MCF 10A (cell line): Measurements from ENCODE around the gene ZSWIM4. TPM values are rescaled to one million over a fixed set of nuclear protein-coding genes. Genes with fewer than 3 reads are reported as not detected.
A peak's percentile ranks its signal among the peaks of the same experiment; 100 is the strongest.

Experiments
- BruUV-seq: library from RNA; stranded (reverse); fragments of 400-500 nt; replicated peaks from 2 replicates; lab custom pipeline; 2021; lab: Mats Ljungman, UMichigan
- CTCF ChIA-PET: fragments of 300-600 bp; sonication (Branson Sonifier 250); formaldehyde crosslinking; extraction: SDS; loops from one replicate; lab custom pipeline; 2021; ENCODE audit warnings: antibody characterized with exemption, inconsistent platforms; lab: Yijun Ruan, JAX
- POLR2A ChIA-PET: fragments of 300-600, 350-650 bp; sonication (Branson Sonifier 250); formaldehyde crosslinking; extraction: SDS; loops from one replicate; lab custom pipeline; 2020; ENCODE audit warnings: antibody characterized with exemption, inconsistent platforms; lab: Yijun Ruan, JAX
- DNase-seq: peaks from one replicate; pipeline ENCODE4 v3.0.0-alpha.2; 2018; ENCODE audit not compliant: unreplicated experiment
- H3K27ac Mint-ChIP-seq: one replicate; pipeline ENCODE4 v1.8.0; 2022; ENCODE audit warnings: mild to moderate bottlenecking, low read depth, mixed read lengths; ENCODE audit not compliant: unreplicated experiment
- H3K27me3 Mint-ChIP-seq: one replicate; pipeline ENCODE4 v1.8.0; 2022; ENCODE audit warnings: mixed read lengths; ENCODE audit not compliant: insufficient read depth, unreplicated experiment
- H3K36me3 Mint-ChIP-seq: one replicate; pipeline ENCODE4 v1.8.0; 2022; ENCODE audit warnings: mild to moderate bottlenecking, moderate library complexity, mixed read lengths; ENCODE audit not compliant: insufficient read depth, unreplicated experiment
- H3K4me1 Mint-ChIP-seq: one replicate; pipeline ENCODE4 v1.8.0; 2022; ENCODE audit warnings: mixed read lengths; ENCODE audit not compliant: insufficient read depth, unreplicated experiment
- H3K4me3 Mint-ChIP-seq: one replicate; pipeline ENCODE4 v1.8.0; 2022; ENCODE audit warnings: mild to moderate bottlenecking, moderate library complexity, mixed read lengths; ENCODE audit not compliant: unreplicated experiment
- H3K9me3 Mint-ChIP-seq: one replicate; pipeline ENCODE4 v1.8.0; 2022; ENCODE audit warnings: mixed read lengths; ENCODE audit not compliant: unreplicated experiment
- CTCF ChIP-seq: fragments of 200-600 bp; IDR thresholded peaks from one replicate; pipeline ENCODE4 v1.8.0; 2022; ENCODE audit warnings: antibody characterized with exemption, mild to moderate bottlenecking; ENCODE audit not compliant: unreplicated experiment
- intact Hi-C: fragments of 100-400 bp; cut with micrococcal nuclease; formaldehyde crosslinking; loops from 2 replicates; pipeline ENCODE4 v1.14.1; 2022
- total RNA-seq: library from RNA; stranded (reverse); gene quantifications from 2 replicates; pipeline ENCODE4 v1.2.3, GENCODE V29; 2022

Gene ZSWIM4
- total RNA-seq, 1 experiment from 2014 or later: 9.4 TPM

GRCh38 chr19:13823256-13823655 is 28.0 kb downstream of the ZSWIM4 start:
- Mint-ChIP-seq H3K36me3 (peaks cover 60% of the 10 kb centered on the region), H3K4me3 (no peak overlapping the region), H3K27me3 (no peaks in the 10 kb centered on the region), H3K27ac (no peak overlapping the region), H3K9me3 (no peaks in the 10 kb centered on the region), H3K4me1 (peaks cover 22% of the 10 kb centered on the region)
- no peak for TF ChIP-seq CTCF
- no TSS peak for BruUV-seq
- no peak for DNase-seq
- intact Hi-C loops: no loop called here
- POLR2A ChIA-PET: interaction anchor here (1.3 to 1.8 kb wide), 3 partner anchors 12 to 26 kb away, joined by 3 to 7 read pairs (median 4); no protein-coding TSS in a partner anchor
- CTCF ChIA-PET: interaction anchor here (0.7 kb wide), 2 partner anchors 9 to 21 kb away, joined by 4 read pairs; no protein-coding TSS in a partner anchor

- ChIA-PET POLR2A (interaction anchor here (1.2 to 1.8 kb wide), 4 partner anchors 8 to 26 kb away, joined by 3 to 7 read pairs (median 4); no protein-coding TSS in a partner anchor), CTCF (interaction anchor here (0.7 kb wide), 1 partner anchor 22 kb away, joined by 4 read pairs; no protein-coding TSS in a partner anchor)
- no peaks in the 10 kb centered on the region for H3K27me3 Mint-ChIP-seq
- H3K4me3 Mint-ChIP-seq: no peak overlapping the region
- BruUV-seq: no TSS peak
- TF ChIP-seq CTCF: no peak
- no peak for DNase-seq
- peaks cover 22% of the 10 kb centered on the region for H3K4me1 Mint-ChIP-seq
- H3K9me3 Mint-ChIP-seq: no peaks in the 10 kb centered on the region
- H3K36me3 Mint-ChIP-seq: peaks cover 66% of the 10 kb centered on the region
- H3K27ac Mint-ChIP-seq: no peak overlapping the region
- intact Hi-C loops: no loop called here
Observed at GRCh38 chr19:13823901-13824300, 28.7 kb downstream of the ZSWIM4 start.

- BruUV-seq: no TSS peak
- Mint-ChIP-seq H3K36me3 (peaks cover 74% of the 10 kb centered on the region), H3K4me3 (no peak overlapping the region), H3K9me3 (no peaks in the 10 kb centered on the region), H3K27me3 (no peaks in the 10 kb centered on the region), H3K4me1 (peaks cover 22% of the 10 kb centered on the region), H3K27ac (no peak overlapping the region)
- ChIA-PET CTCF (interaction anchor here (1.0 to 1.2 kb wide), 2 partner anchors 12 to 235 kb away, joined by 3 read pairs; no protein-coding TSS in a partner anchor), POLR2A (interaction anchor here (0.8 to 1.8 kb wide), 5 partner anchors 9 to 33 kb away, joined by 3 to 7 read pairs (median 4); no protein-coding TSS in a partner anchor)
- DNase-seq: no peak
- TF ChIP-seq CTCF: no peak
- intact Hi-C loops: no loop called here
Observed at GRCh38 chr19:13824703-13825102, 29.5 kb downstream of the ZSWIM4 start.

DNA sequence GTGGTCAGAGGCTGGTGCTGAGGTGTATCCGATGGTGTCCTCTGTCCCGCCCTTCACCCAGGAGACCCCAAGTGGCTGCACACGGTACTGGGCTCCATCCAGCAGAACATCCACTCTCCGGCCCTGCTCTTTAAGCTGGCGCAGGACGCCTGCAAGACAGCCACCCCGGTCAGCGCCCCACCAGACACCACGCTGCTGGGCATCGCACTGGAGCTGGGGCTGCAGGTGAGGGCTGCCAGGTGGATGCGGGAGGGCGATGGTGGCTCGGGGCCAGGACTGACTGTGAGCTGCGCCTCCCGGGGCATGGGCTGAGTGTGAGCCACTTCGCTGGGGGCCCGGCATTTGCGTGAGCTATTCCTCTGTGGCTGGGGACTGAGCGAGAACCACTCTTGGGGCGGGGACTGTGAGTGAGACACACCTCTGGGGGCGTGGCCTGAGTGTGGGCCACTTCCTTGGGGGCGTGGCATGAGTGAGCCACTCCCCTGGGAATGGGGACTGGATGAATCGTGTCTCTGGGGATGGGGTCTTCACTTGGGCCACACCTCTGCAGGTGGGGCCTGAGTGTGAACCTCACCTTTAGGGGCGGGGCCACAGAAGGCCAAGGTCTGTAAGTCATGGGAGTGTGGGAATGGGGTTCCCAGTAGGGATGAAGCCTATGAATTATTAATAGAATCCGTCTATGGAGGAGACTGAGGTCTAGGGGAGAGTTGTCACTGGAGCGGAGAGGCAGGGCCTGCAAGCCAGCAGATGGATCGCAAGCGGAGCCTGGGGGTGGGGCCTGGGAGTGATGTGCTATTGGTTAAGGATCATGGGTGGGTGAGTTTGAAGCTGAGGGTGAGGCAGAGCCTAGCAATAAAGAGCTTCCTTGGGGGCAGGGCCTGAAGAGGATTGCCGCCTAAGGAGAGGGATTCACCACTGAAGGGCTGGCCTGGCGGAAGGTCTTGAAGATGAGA is 30.5 kb downstream of the ZSWIM4 start:
- CTCF ChIA-PET: interaction anchor here (0.5 to 1.2 kb wide), 5 partner anchors 11 to 673 kb away, joined by 3 to 4 read pairs (median 3); no protein-coding TSS in a partner anchor
- TF ChIP-seq CTCF: no peak
- POLR2A ChIA-PET: no interaction called here
- H3K9me3 Mint-ChIP-seq: no peaks in the 10 kb centered on the region
- H3K27ac Mint-ChIP-seq: no peak overlapping the region
- DNase-seq: peak; percentile 50
- no peak overlapping the region for H3K4me3 Mint-ChIP-seq
- peaks cover 76% of the 10 kb centered on the region for H3K36me3 Mint-ChIP-seq
- H3K27me3 Mint-ChIP-seq: no peaks in the 10 kb centered on the region
- intact Hi-C loops: no loop called here
- H3K4me1 Mint-ChIP-seq: peaks cover 18% of the 10 kb centered on the region
- BruUV-seq: no TSS peak
